MM.1S (cell line): ENCODE results near the gene INTS15.
A peak's percentile ranks its signal among the peaks of the same experiment; 100 is the strongest.

Source experiments
- DNase-seq: peaks from one replicate; pipeline ENCODE4 v3.0.0-alpha.2; 2015
- H2AFZ ChIP-seq: fragments of 300-600 bp; sonication (generic); 2 replicates; pipeline ENCODE4 v1.6.0; 2016; ENCODE audit warnings: antibody characterized with exemption, low read length
- H3F3A ChIP-seq: fragments of 300-600 bp; sonication (generic); 2 replicates; pipeline ENCODE4 v1.6.1; 2016; ENCODE audit warnings: mild to moderate bottlenecking, antibody characterized with exemption, low read length, moderate library complexity, mixed read lengths; ENCODE audit not compliant: insufficient read depth
- H3K27ac ChIP-seq: fragments of 300-600 bp; sonication (generic); 2 replicates; pipeline ENCODE4 v1.5.1; 2016; ENCODE audit warnings: mild to moderate bottlenecking, low read length
- H3K27me3 ChIP-seq: fragments of 300-600 bp; sonication (generic); replicated peaks from 2 replicates; pipeline ENCODE4 v1.6.0; 2016; ENCODE audit warnings: low read length; ENCODE audit not compliant: insufficient read depth
- H3K36me3 ChIP-seq: fragments of 300-600 bp; sonication (generic); replicated peaks from 2 replicates; pipeline ENCODE4 v1.6.1; 2016; ENCODE audit warnings: mild to moderate bottlenecking, low read length, mixed read lengths; ENCODE audit not compliant: insufficient read depth
- H3K4me1 ChIP-seq: fragments of 300-600 bp; sonication (generic); 2 replicates; pipeline ENCODE4 v1.6.1; 2016; ENCODE audit warnings: low read length, mixed read lengths
- H3K4me2 ChIP-seq: fragments of 300-600 bp; sonication (generic); 2 replicates; pipeline ENCODE4 v1.6.0; 2016; ENCODE audit warnings: low read depth, low read length
- H3K4me3 ChIP-seq: fragments of 300-600 bp; sonication (generic); 2 replicates; pipeline ENCODE4 v1.5.1; 2016; ENCODE audit warnings: low read length, mixed read lengths
- H3K79me2 ChIP-seq: fragments of 300-600 bp; sonication (generic); 2 replicates; pipeline ENCODE4 v1.6.1; 2016; ENCODE audit warnings: mixed run types, low read length, mixed read lengths
- H3K9ac ChIP-seq: fragments of 300-600 bp; sonication (generic); 2 replicates; pipeline ENCODE4 v1.6.1; 2016; ENCODE audit warnings: low read length, mixed read lengths
- H3K9me2 ChIP-seq: fragments of 300-600 bp; sonication (generic); replicated peaks from 2 replicates; pipeline ENCODE4 v1.6.1; 2016; ENCODE audit warnings: mild to moderate bottlenecking, low read length, mixed read lengths; ENCODE audit not compliant: insufficient read depth
- H3K9me3 ChIP-seq: fragments of 300-600 bp; sonication (generic); replicated peaks from 2 replicates; pipeline ENCODE4 v1.6.1; 2016; ENCODE audit warnings: mild to moderate bottlenecking, low read length, mixed read lengths; ENCODE audit not compliant: insufficient read depth
- H4K20me1 ChIP-seq: fragments of 300-600 bp; sonication (generic); 2 replicates; pipeline ENCODE4 v1.6.1; 2016; ENCODE audit warnings: mild to moderate bottlenecking, low read length, moderate library complexity, mixed read lengths; ENCODE audit not compliant: insufficient read depth
- EZH2 ChIP-seq: fragments of 300-600 bp; sonication (generic); optimal IDR thresholded peaks from 2 replicates; pipeline ENCODE3; 2017; ENCODE audit warnings: low read depth, mild to moderate bottlenecking, antibody characterized with exemption, low read length, mixed read lengths
- EZH2phosphoT487 ChIP-seq: fragments of 300-600 bp; sonication (generic); IDR thresholded peaks from 2 replicates; pipeline ENCODE4 v1.6.1; 2018; ENCODE audit warnings: antibody characterized with exemption, low read length
- TF ChIP-seq, protein P1 (sequence below): fragments of 300-600 bp; sonication (generic); IDR thresholded peaks from 2 replicates; pipeline ENCODE4 v1.5.1; 2016; ENCODE audit warnings: antibody characterized with exemption, low read length, mixed read lengths

INTS15 gene

DNA sequence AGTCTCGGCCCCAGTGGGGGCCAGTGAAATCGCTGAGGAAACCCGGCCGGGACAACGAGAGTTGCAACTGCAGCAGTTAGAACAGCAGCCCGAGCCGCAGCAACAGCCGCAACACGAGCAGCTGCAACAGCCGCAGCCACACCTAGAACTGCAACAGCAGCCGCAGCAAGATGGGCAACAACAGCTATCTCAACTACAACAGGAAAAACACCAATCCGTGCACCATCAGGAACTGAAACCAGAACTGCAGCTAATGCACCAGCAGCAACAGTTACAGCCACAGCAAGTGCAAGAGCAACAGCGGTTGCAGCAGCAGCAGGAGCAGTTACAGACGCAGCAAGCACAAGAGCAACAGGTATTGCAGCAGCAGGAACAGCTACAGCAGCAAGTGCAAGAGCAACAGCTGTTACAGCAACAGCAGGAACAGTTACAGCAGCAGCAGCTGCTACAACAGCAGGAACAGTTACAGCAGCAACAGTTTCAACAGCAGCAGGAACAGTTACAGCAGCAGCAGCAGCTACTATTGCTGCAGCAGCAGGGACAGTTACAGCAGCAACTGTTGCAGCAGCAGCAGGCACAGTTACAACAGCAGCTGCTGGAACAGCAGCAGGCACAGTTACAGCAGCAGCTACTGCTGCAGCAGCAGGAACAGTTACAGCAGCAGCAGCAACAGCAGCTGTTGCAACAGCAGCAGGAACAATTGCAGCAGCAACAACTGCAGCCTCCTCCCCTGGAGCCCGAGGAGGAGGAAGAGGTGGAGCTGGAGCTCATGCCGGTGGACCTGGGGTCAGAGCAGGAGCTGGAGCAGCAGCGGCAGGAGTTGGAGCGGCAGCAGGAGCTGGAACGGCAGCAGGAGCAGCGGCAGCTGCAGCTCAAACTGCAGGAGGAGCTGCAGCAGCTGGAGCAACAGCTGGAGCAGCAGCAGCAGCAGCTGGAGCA is 31.6 kb downstream of the INTS15 start:
- H3K4me3 ChIP-seq: no peak overlapping the region
- H3K27me3 ChIP-seq: no peaks in the 10 kb centered on the region
- no peaks in the 10 kb centered on the region for H3K9me2 ChIP-seq
- TF ChIP-seq, protein P1, sequence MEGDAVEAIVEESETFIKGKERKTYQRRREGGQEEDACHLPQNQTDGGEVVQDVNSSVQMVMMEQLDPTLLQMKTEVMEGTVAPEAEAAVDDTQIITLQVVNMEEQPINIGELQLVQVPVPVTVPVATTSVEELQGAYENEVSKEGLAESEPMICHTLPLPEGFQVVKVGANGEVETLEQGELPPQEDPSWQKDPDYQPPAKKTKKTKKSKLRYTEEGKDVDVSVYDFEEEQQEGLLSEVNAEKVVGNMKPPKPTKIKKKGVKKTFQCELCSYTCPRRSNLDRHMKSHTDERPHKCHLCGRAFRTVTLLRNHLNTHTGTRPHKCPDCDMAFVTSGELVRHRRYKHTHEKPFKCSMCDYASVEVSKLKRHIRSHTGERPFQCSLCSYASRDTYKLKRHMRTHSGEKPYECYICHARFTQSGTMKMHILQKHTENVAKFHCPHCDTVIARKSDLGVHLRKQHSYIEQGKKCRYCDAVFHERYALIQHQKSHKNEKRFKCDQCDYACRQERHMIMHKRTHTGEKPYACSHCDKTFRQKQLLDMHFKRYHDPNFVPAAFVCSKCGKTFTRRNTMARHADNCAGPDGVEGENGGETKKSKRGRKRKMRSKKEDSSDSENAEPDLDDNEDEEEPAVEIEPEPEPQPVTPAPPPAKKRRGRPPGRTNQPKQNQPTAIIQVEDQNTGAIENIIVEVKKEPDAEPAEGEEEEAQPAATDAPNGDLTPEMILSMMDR: no peak
- TF ChIP-seq EZH2phosphoT487: no peak
- no peak for TF ChIP-seq EZH2
- 0 out of 2 replicates have a peak, but pooled peaks cover 6% of the 10 kb centered on the region for H3F3A ChIP-seq
- H3K79me2 ChIP-seq: no peaks in the 10 kb centered on the region
- H3K9me3 ChIP-seq: no peaks in the 10 kb centered on the region
- no peak overlapping the region for H2AFZ ChIP-seq
- H3K36me3 ChIP-seq: no peaks in the 10 kb centered on the region
- H3K27ac ChIP-seq: no peak overlapping the region
- no peaks in the 10 kb centered on the region for H4K20me1 ChIP-seq
- H3K4me2 ChIP-seq: peak overlapping the region; percentile 15; the same call in 1 of the 2 replicates
- H3K9ac ChIP-seq: no peak overlapping the region
- no peak for DNase-seq
- H3K4me1 ChIP-seq: peaks cover 31% of the 10 kb centered on the region

DNA sequence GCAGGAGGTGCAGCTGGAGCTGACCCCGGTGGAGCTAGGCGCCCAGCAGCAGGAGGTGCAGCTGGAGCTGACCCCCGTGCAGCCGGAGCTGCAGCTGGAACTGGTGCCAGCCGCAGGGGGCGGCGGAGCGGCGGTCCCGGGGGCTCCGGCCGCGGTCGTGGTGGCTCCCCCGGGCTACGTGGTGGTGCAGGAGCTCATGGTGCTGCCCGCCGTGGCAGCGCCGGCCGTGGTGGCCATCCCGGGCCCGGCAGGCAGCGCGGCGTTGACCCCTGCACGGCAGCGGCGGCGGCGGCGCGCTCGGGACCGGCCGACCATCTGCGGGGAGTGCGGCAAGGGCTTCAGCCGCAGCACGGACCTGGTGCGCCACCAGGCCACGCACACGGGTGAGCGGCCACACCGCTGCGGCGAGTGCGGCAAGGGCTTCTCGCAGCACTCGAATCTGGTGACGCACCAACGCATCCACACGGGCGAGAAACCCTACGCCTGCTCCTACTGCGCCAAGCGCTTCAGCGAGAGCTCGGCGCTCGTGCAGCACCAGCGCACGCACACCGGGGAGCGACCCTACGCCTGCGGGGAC is 32.4 kb downstream of the INTS15 start:
- H4K20me1 ChIP-seq: no peaks in the 10 kb centered on the region
- H3K9me3 ChIP-seq: no peaks in the 10 kb centered on the region
- H3K4me2 ChIP-seq: no peak overlapping the region
- H3K27ac ChIP-seq: no peak overlapping the region
- no peak overlapping the region for H2AFZ ChIP-seq
- H3K4me1 ChIP-seq: peaks cover 31% of the 10 kb centered on the region
- no peaks in the 10 kb centered on the region for H3K36me3 ChIP-seq
- no peaks in the 10 kb centered on the region for H3K27me3 ChIP-seq
- TF ChIP-seq EZH2phosphoT487 (no peak), EZH2 (no peak)
- TF ChIP-seq, protein P1: no peak
- 0 out of 2 replicates have a peak, but pooled peaks cover 6% of the 10 kb centered on the region for H3F3A ChIP-seq
- no peak overlapping the region for H3K9ac ChIP-seq
- no peaks in the 10 kb centered on the region for H3K9me2 ChIP-seq
- H3K79me2 ChIP-seq: no peaks in the 10 kb centered on the region
- DNase-seq: no peak
- H3K4me3 ChIP-seq: no peak overlapping the region

DNA sequence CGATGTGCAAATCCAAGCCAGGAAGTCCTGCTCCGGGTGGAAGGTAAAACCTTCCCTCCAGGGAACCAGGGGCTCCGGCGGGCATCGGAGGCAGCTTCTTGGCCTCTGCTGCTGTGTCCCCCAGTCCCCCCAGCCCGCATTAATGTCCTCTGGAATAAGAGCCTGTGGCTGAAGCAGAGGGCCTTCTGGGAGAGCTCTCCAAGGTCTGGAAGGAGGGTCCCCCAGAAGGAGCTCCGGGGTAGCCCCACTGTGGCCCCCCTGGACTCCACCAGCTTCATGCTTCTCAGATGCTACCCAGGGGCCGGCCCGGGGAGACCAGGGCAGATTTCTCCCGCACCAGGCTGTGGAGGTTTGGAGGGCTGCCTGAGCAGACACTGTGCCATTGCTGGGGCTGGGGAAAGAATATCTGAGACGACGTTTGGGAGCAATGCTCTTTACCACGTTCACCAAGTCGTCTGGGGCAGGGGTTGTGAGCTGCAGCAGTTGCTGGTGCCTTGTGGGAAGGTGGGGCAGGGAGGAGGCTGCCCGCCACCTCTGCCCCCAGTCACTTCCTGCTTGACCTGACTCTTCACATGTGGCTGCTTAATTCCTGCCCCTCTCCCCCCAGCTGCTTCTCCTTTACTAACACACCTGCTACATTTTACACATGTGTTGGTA is 33.9 kb downstream of the INTS15 start:
- H2AFZ ChIP-seq: peak overlapping the region; percentile 57
- TF ChIP-seq EZH2: no peak
- TF ChIP-seq, protein P1: no peak
- TF ChIP-seq EZH2phosphoT487: no peak
- DNase-seq: peak; percentile 38
- no peaks in the 10 kb centered on the region for H3K79me2 ChIP-seq
- H3F3A ChIP-seq: 0 out of 2 replicates have a peak, but pooled peaks cover 6% of the 10 kb centered on the region
- H3K36me3 ChIP-seq: no peaks in the 10 kb centered on the region
- no peaks in the 10 kb centered on the region for H3K27me3 ChIP-seq
- no peaks in the 10 kb centered on the region for H3K9me2 ChIP-seq
- H4K20me1 ChIP-seq: no peaks in the 10 kb centered on the region
- H3K4me1 ChIP-seq: peaks cover 31% of the 10 kb centered on the region
- no peak overlapping the region for H3K27ac ChIP-seq
- H3K9ac ChIP-seq: no peak overlapping the region
- H3K4me2 ChIP-seq: peak overlapping the region; percentile 41; the same call in 1 of the 2 replicates
- no peaks in the 10 kb centered on the region for H3K9me3 ChIP-seq
- H3K4me3 ChIP-seq: no peak overlapping the region
